Testis (tissue), 2 donors: ENCODE data around the gene CPNE9.

Experiments
- POLR2A ChIP-seq: fragments of 450-650 bp; IDR thresholded peaks from one replicate; pipeline ENCODE4 v1.6.1; 2017; ENCODE audit warnings: antibody characterized with exemption, mild to moderate bottlenecking, moderate library complexity
- TF ChIP-seq, protein P1 (sequence below), 3 experiments: fragments of 450-650 bp in 2 of 3; fragments of 200-600 bp in 1 of 3; sonication (generic) in 1 of 3; IDR thresholded peaks; one replicate each; pipeline ENCODE4 v1.5.1; 2016 to 2019; ENCODE audit warnings: antibody characterized with exemption in 3 of 3, mild to moderate bottlenecking in 2 of 3, moderate library complexity in 1 of 3

DNA sequence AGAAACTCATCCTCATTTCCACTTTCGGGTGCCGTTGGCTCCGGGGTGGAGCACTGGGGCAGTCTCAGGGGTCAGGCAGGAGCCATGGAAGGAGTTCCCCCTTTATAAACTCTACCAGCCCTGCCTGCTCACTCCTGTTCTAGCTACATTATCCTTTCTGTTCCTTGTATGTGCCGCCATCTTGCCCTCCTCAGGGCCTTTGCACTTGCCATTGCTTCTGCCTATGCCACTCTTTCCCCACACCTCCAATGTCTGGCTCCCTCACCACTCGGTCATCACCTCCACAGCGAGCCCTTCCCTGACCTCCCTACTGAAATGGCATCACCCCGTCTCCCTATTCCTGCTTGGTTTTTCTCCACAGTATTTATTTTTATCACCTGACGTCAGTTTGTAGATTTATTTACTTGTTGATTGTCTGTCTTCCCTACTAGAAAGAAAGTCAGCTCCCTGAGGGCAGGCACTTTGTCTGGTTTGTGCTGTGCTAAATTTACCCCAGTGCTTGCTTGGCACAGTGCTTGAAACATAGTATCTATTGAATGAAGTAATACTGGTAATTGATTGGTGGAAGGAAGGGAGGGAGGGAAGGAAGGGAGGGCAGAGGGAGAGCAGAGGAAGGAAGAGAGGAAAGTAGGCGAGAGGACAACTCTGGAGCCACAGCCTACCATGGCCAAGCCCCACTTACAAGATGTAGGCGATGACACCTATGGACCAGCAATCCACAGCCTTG is 57.3 kb downstream of the CPNE9 start:
- TF ChIP-seq, protein P1, sequence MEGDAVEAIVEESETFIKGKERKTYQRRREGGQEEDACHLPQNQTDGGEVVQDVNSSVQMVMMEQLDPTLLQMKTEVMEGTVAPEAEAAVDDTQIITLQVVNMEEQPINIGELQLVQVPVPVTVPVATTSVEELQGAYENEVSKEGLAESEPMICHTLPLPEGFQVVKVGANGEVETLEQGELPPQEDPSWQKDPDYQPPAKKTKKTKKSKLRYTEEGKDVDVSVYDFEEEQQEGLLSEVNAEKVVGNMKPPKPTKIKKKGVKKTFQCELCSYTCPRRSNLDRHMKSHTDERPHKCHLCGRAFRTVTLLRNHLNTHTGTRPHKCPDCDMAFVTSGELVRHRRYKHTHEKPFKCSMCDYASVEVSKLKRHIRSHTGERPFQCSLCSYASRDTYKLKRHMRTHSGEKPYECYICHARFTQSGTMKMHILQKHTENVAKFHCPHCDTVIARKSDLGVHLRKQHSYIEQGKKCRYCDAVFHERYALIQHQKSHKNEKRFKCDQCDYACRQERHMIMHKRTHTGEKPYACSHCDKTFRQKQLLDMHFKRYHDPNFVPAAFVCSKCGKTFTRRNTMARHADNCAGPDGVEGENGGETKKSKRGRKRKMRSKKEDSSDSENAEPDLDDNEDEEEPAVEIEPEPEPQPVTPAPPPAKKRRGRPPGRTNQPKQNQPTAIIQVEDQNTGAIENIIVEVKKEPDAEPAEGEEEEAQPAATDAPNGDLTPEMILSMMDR (IDR thresholded peaks at IDR 0.05) = no peak
- TF ChIP-seq POLR2A = no peak
